CD4-positive, alpha-beta T cell (primary cell): ENCODE results near the gene HIVEP3. TPM values are rescaled to one million over a fixed set of nuclear protein-coding genes. Genes with fewer than 3 reads are reported as not detected.

Experiments used
- ATAC-seq: fragments of 200-7000 bp; cut with Tn5 transposase; one replicate; pipeline ENCODE4 v1.10.0; 2022; ENCODE audit warnings: mild to moderate bottlenecking; ENCODE audit not compliant: poor library complexity
- CTCF ChIA-PET: fragments of 350-600 bp; sonication (Branson Sonifier 250); formaldehyde crosslinking; loops from one replicate; lab custom pipeline; 2021; ENCODE audit warnings: antibody characterized with exemption, inconsistent platforms; lab: Charles Lee
- POLR2A ChIA-PET: fragments of 350-600 bp; sonication (Branson Sonifier 250); formaldehyde crosslinking; loops from one replicate; lab custom pipeline; 2021; ENCODE audit warnings: antibody characterized with exemption, inconsistent platforms; lab: Charles Lee
- DNase-seq, 14 experiments: peaks; one replicate each; pipeline ENCODE4 v3.0.0-alpha.2; 2013 to 2020; ENCODE audit warnings: mixed read lengths in 2 of 14
- H3K27ac ChIP-seq, 2 donors: one replicate each; pipeline versions ENCODE4 v1.5.1 to v1.7.0; 2013; ENCODE audit warnings: low read length in 2 of 2, low read depth in 1 of 2, mild to moderate bottlenecking in 1 of 2
- H3K27me3 ChIP-seq, 2 experiments: 1 replicate in 1 of 2; 2 replicates in 1 of 2; pipeline versions ENCODE4 v1.6.1 to v1.7.0; 2013; ENCODE audit warnings: low read length in 2 of 2, control low read depth in 1 of 2, mild to moderate bottlenecking in 1 of 2, moderate library complexity in 1 of 2; ENCODE audit not compliant: insufficient read depth in 2 of 2, control insufficient read depth in 1 of 2
- H3K36me3 ChIP-seq: one replicate; pipeline ENCODE4 v1.6.1; 2013; ENCODE audit warnings: low read length, control low read depth; ENCODE audit not compliant: insufficient read depth
- H3K4me1 ChIP-seq: one replicate; pipeline ENCODE4 v1.6.1; 2013; ENCODE audit warnings: low read length, control low read depth; ENCODE audit not compliant: insufficient read depth
- H3K4me3 ChIP-seq: one replicate; pipeline ENCODE4 v1.5.1; 2013; ENCODE audit warnings: mild to moderate bottlenecking, low read length, moderate library complexity
- H3K9me3 ChIP-seq, 2 experiments: 1 replicate in 1 of 2; 2 replicates in 1 of 2; pipeline versions ENCODE4 v1.6.1 to v1.7.0; 2013; ENCODE audit warnings: low read length in 2 of 2, mild to moderate bottlenecking in 2 of 2, control low read depth in 1 of 2, moderate library complexity in 1 of 2; ENCODE audit not compliant: control insufficient read depth in 1 of 2, insufficient read depth in 1 of 2
- H3K27ac Mint-ChIP-seq: one replicate; pipeline ENCODE4 v1.8.0; 2020; ENCODE audit warnings: mixed read lengths
- H3K27me3 Mint-ChIP-seq: one replicate; pipeline ENCODE4 v1.8.0; 2021; ENCODE audit warnings: mixed read lengths
- H3K36me3 Mint-ChIP-seq: one replicate; pipeline ENCODE4 v1.8.0; 2021; ENCODE audit warnings: low read depth, mixed read lengths
- H3K4me1 Mint-ChIP-seq: one replicate; pipeline ENCODE4 v1.8.0; 2021; ENCODE audit warnings: low read depth, mixed read lengths
- H3K4me3 Mint-ChIP-seq: one replicate; pipeline ENCODE4 v1.8.0; 2020; ENCODE audit warnings: mild to moderate bottlenecking, mixed read lengths
- H3K9me3 Mint-ChIP-seq: one replicate; pipeline ENCODE4 v1.8.0; 2020; ENCODE audit warnings: mixed read lengths
- intact Hi-C, 2 experiments: fragments of 100-400 bp; cut with DNase I in 1 of 2; cut with micrococcal nuclease in 1 of 2; formaldehyde crosslinking; loops; one replicate each; pipeline versions ENCODE4 v1.15.1 to v1.9.0; 2023 to 2025; cut with DNase I, micrococcal nuclease
- total RNA-seq, 174 experiments: library from RNA in 2 of 174; stranded (reverse) in 2 of 174; gene quantifications; one replicate each; pipeline ENCODE4 v1.2.3 and lab custom pipeline; 2021 to 2026
- TF ChIP-seq, protein P1 (sequence below): fragments of 200-600 bp; IDR thresholded peaks from one replicate; pipeline ENCODE4 v1.8.0; 2022; ENCODE audit warnings: antibody characterized with exemption, mild to moderate bottlenecking

The HIVEP3 gene
- total RNA-seq, 2 experiments from 2014 or later, result 5.1 to 5.4 TPM

DNA sequence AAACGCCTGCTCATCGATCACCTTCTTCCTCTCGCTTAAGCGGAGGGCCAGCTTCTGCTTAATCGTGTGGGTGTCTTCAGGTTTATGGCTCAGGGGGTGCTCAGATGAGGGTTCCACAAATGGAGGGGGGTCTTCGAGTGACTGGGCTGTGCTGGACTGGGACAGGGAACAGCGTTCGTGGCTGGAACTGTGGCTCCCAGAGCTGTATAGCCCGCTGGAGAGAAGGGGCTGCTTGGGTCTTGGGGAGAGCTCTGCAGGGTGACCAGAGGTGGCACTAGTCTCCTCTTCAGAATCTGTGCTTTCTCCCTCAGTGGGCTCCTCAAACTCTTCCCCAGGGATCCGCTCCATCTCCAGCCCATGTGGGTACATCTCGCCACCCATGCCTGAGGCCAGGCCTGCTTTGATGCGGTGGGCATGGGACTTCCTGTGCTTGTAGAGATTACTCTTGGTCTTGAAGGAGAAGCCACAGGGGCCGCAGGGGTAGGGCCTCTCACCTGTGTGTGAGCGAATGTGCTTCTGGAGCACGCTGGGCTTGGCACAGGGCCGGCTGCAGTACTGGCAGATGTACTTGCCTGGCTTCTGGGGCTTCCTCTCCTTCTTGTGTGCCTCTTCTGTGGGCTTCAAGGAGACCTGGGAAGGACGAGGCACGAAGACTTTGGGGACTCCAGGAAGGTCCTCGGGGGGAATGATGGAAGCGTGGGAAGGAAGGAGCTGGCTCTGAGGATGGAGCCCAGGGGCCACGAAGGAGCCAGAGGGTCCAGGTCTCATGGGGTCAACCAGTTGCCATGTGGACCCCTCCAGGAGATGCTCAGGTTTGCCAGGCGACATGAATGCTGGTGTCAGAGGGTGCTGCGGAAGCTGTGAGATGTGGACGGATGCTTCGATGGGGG lies 334.8 kb downstream of the HIVEP3 start:
- Histone ChIP-seq H3K27me3 (no peaks in the 10 kb centered on the region), H3K27ac (no peak overlapping the region), H3K4me3 (no peak overlapping the region), H3K9me3 (no peaks in the 10 kb centered on the region), H3K36me3 (peaks cover 25% of the 10 kb centered on the region), H3K4me1 (peaks cover 4% of the 10 kb centered on the region)
- CTCF ChIA-PET, result no interaction called here
- TF ChIP-seq, protein P1, sequence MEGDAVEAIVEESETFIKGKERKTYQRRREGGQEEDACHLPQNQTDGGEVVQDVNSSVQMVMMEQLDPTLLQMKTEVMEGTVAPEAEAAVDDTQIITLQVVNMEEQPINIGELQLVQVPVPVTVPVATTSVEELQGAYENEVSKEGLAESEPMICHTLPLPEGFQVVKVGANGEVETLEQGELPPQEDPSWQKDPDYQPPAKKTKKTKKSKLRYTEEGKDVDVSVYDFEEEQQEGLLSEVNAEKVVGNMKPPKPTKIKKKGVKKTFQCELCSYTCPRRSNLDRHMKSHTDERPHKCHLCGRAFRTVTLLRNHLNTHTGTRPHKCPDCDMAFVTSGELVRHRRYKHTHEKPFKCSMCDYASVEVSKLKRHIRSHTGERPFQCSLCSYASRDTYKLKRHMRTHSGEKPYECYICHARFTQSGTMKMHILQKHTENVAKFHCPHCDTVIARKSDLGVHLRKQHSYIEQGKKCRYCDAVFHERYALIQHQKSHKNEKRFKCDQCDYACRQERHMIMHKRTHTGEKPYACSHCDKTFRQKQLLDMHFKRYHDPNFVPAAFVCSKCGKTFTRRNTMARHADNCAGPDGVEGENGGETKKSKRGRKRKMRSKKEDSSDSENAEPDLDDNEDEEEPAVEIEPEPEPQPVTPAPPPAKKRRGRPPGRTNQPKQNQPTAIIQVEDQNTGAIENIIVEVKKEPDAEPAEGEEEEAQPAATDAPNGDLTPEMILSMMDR, result no peak
- Mint-ChIP-seq H3K4me3 (no peak overlapping the region), H3K27ac (no peak overlapping the region), H3K27me3 (no peaks in the 10 kb centered on the region), H3K9me3 (no peaks in the 10 kb centered on the region), H3K4me1 (no peaks in the 10 kb centered on the region), H3K36me3 (peaks cover 4% of the 10 kb centered on the region)
- ATAC-seq (no peak), DNase-seq (no peak)
- POLR2A ChIA-PET, result no interaction called here
- intact Hi-C loops, result no loop called here

DNA sequence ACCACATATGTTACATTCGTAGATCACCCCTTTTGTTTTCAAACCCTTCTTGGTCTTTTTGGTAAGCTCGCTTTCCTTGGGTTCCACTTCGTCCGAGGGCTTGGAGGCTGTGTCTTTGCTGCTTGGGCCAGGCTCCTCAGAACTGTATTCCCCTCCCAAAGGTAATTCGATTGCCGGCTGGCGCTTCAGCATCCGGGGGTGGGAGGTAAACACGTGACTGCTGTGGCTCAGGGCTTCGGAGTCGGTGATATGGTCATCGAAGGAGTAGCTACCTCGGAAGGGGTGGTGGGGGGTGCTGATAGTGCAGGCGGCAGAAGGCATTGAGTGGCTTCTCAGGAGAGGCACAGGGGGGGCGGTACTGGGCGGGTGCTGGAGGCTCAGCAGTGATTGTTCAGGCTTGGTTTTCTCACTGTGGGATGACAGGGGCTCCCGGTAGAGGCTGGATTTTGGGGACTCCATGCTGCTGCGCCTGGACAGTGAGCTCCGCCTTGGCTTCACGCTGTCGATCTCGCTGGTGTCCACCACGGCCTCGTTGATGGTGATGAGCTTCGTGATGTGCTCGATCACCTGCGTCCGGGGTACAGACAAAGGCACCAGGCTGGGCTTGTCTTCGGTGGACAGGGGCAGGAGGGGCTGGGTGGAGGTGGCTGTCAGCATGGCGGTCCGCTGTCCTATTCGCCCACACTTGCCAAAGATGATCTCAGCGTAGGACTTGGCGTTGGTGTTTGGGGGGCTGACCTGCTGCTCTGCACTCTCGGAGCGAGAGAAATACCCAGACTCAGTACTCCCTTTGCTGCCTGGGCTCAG lies 335.7 kb downstream of the HIVEP3 start:
- POLR2A ChIA-PET, result no interaction called here
- CTCF ChIA-PET, result no interaction called here
- ATAC-seq, result no peak

DNA sequence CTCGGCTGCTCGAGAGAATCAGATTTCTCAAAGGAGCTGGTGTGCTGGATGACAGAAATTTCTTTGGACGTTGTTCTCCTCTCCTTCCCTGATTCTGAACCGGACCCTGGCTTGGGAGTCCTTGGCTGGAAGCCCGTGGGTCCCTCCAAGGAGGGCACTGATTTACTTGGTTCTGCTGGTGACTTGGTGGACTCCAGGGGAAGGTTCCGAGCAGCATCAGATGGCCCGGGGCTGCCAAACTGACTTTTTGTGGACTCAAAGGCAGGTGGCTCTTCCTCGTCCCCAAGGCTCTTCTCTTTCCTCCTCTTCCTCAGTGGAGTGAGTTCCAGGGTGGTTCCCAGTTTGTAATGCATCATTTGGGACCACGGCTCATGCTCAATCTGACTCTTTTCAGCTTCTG lies 336.4 kb downstream of the HIVEP3 start:
- TF ChIP-seq, protein P1, result no peak
- intact Hi-C loops, result no loop called here
- no peaks in the 10 kb centered on the region for H3K4me1 Mint-ChIP-seq
- no peak overlapping the region for H3K4me3 Mint-ChIP-seq
- H3K27ac Mint-ChIP-seq, result no peak overlapping the region
- H3K27me3 ChIP-seq, result no peaks in the 10 kb centered on the region
- H3K27ac ChIP-seq, result no peak overlapping the region
- peaks cover 4% of the 10 kb centered on the region for H3K36me3 Mint-ChIP-seq
- no peaks in the 10 kb centered on the region for H3K27me3 Mint-ChIP-seq
- no peaks in the 10 kb centered on the region for H3K9me3 Mint-ChIP-seq
- no peaks in the 10 kb centered on the region for H3K9me3 ChIP-seq
- ATAC-seq (no peak), DNase-seq (no peak)
- CTCF ChIA-PET, result no interaction called here
- peaks cover 4% of the 10 kb centered on the region for H3K4me1 ChIP-seq
- POLR2A ChIA-PET, result no interaction called here
- no peak overlapping the region for H3K4me3 ChIP-seq
- H3K36me3 ChIP-seq, result peaks cover 25% of the 10 kb centered on the region

More for the DNA sequence above, 335.7 kb downstream of the HIVEP3 start:
- no peak overlapping the region for H3K4me3 ChIP-seq
- Mint-ChIP-seq H3K9me3 (no peaks in the 10 kb centered on the region), H3K27ac (no peak overlapping the region), H3K4me1 (no peaks in the 10 kb centered on the region), H3K36me3 (peaks cover 4% of the 10 kb centered on the region), H3K27me3 (no peaks in the 10 kb centered on the region), H3K4me3 (no peak overlapping the region)
- H3K27me3 ChIP-seq, result no peaks in the 10 kb centered on the region
- no peaks in the 10 kb centered on the region for H3K9me3 ChIP-seq
- TF ChIP-seq, protein P1, result no peak
- intact Hi-C loops, result no loop called here
- DNase-seq, result no peak
- H3K27ac ChIP-seq, result no peak overlapping the region
- H3K36me3 ChIP-seq, result peaks cover 25% of the 10 kb centered on the region
- H3K4me1 ChIP-seq, result peaks cover 4% of the 10 kb centered on the region
